Measurements from ENCODE around the gene FBXO40. TPM values are rescaled to one million over a fixed set of nuclear protein-coding genes. Genes with fewer than 3 reads are reported as not detected.
"Not testable (repeated sequence)": the region's sequence is repeated elsewhere in the genome, so short reads cannot be mapped to it uniquely, and the experiment has no call there.

Gene FBXO40
- total RNA-seq, 2 experiments from 2014 or later = not detected

DNA sequence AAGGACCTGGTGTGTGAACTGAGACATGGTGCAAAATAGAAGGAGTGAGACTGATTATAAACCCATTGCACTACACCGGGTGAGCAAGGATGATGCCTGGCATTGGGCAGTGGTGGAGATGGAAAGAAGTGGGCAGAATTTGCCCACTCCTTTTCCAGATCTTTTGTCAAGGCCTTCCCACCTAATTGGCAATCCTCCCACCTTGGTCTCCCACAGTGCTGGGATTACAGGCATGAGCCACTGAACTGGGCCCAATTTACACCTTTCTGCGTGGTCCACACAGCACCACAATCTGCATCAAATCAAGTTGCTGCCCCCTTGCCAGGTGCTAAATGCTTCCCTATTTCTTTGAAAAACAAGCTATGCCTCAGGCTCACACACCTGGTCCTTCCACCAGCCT lies 5.4 kb downstream of the FBXO40 start:
- H3K4me3 Mint-ChIP-seq = no peak overlapping the region
- H3K4me1 ChIP-seq (ENCODE audit: insufficient read depth, low read length) = no peaks in the 10 kb centered on the region
- H3K9me3 Mint-ChIP-seq = no peaks in the 10 kb centered on the region
- no peaks in the 10 kb centered on the region for H3K27me3 ChIP-seq (ENCODE audit: control insufficient read depth in 1 of 2, insufficient read depth in 2 of 2, low read length in 2 of 2)
- no peak overlapping the region for H3K4me3 ChIP-seq (ENCODE audit: low read length)
- H3K27ac Mint-ChIP-seq = no peak overlapping the region
- no peak for ATAC-seq (ENCODE audit: poor library complexity)
- H3K27me3 Mint-ChIP-seq = no peaks in the 10 kb centered on the region
- H3K9me3 ChIP-seq (ENCODE audit: control insufficient read depth in 1 of 2, insufficient read depth in 1 of 2, low read length in 2 of 2) = no peaks in the 10 kb centered on the region
- H3K27ac ChIP-seq (ENCODE audit: low read depth in 1 of 2, low read length in 2 of 2) = no peak overlapping the region
- DNase-seq = no peak
- TF ChIP-seq, protein P1, sequence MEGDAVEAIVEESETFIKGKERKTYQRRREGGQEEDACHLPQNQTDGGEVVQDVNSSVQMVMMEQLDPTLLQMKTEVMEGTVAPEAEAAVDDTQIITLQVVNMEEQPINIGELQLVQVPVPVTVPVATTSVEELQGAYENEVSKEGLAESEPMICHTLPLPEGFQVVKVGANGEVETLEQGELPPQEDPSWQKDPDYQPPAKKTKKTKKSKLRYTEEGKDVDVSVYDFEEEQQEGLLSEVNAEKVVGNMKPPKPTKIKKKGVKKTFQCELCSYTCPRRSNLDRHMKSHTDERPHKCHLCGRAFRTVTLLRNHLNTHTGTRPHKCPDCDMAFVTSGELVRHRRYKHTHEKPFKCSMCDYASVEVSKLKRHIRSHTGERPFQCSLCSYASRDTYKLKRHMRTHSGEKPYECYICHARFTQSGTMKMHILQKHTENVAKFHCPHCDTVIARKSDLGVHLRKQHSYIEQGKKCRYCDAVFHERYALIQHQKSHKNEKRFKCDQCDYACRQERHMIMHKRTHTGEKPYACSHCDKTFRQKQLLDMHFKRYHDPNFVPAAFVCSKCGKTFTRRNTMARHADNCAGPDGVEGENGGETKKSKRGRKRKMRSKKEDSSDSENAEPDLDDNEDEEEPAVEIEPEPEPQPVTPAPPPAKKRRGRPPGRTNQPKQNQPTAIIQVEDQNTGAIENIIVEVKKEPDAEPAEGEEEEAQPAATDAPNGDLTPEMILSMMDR (IDR thresholded peaks at IDR 0.05) = no peak
- H3K36me3 ChIP-seq (ENCODE audit: insufficient read depth, low read length) = no peaks in the 10 kb centered on the region
- intact Hi-C loops (cut with DNase I, micrococcal nuclease) = no loop called here
- ChIA-PET POLR2A (no interaction called here), CTCF (no interaction called here)
- H3K36me3 Mint-ChIP-seq (ENCODE audit: low read depth) = no peaks in the 10 kb centered on the region
- H3K4me1 Mint-ChIP-seq (ENCODE audit: low read depth) = no peaks in the 10 kb centered on the region

DNA sequence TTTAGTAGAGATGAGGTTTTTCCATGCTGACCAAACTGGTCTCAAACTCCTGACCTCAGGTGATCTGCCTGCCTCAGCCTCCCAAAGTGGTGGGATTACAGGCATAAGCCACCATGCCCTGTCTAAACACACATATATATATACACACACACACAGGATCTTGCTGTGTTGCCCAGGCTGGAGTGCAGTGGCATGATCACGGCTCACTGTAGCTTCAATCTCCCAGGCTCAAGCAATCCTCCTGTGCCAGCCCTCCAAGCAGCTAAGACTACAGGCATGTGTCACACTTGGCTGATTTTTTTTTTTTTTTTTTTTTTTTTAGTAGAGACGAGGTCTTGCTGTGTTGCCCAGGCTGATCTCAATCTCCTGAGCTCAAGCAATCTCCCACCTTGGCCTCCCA lies 6.7 kb downstream of the FBXO40 start:
- H3K4me1 Mint-ChIP-seq (ENCODE audit: low read depth); H3K27ac ChIP-seq (ENCODE audit: low read depth in 1 of 2, low read length in 2 of 2); H3K27me3 Mint-ChIP-seq; ATAC-seq (ENCODE audit: poor library complexity); H3K36me3 ChIP-seq (ENCODE audit: insufficient read depth, low read length); H3K4me3 Mint-ChIP-seq; DNase-seq; H3K9me3 ChIP-seq (ENCODE audit: control insufficient read depth in 1 of 2, insufficient read depth in 1 of 2, low read length in 2 of 2); H3K27ac Mint-ChIP-seq; H3K27me3 ChIP-seq (ENCODE audit: control insufficient read depth in 1 of 2, insufficient read depth in 2 of 2, low read length in 2 of 2); POLR2A ChIA-PET; H3K4me1 ChIP-seq (ENCODE audit: insufficient read depth, low read length); H3K36me3 Mint-ChIP-seq (ENCODE audit: low read depth); H3K9me3 Mint-ChIP-seq; intact Hi-C loops (cut with DNase I, micrococcal nuclease); H3K4me3 ChIP-seq (ENCODE audit: low read length): not testable (repeated sequence)
- CTCF ChIA-PET = interaction anchor here (0.7 kb wide), 1 partner anchor 46 kb away, joined by 4 read pairs; no protein-coding TSS in a partner anchor

- no peaks in the 10 kb centered on the region for H3K27me3 Mint-ChIP-seq
- H3K27ac Mint-ChIP-seq = no peak overlapping the region
- DNase-seq (no peak), ATAC-seq (ENCODE audit: poor library complexity) (no peak)
- H3K4me1 Mint-ChIP-seq (ENCODE audit: low read depth) = no peaks in the 10 kb centered on the region
- Histone ChIP-seq H3K4me1 (ENCODE audit: insufficient read depth, low read length) (no peaks in the 10 kb centered on the region), H3K4me3 (ENCODE audit: low read length) (no peak overlapping the region), H3K27ac (ENCODE audit: low read depth in 1 of 2, low read length in 2 of 2) (no peak overlapping the region), H3K27me3 (ENCODE audit: control insufficient read depth in 1 of 2, insufficient read depth in 2 of 2, low read length in 2 of 2) (no peaks in the 10 kb centered on the region), H3K36me3 (ENCODE audit: insufficient read depth, low read length) (no peaks in the 10 kb centered on the region), H3K9me3 (ENCODE audit: control insufficient read depth in 1 of 2, insufficient read depth in 1 of 2, low read length in 2 of 2) (no peaks in the 10 kb centered on the region)
- H3K4me3 Mint-ChIP-seq = no peak overlapping the region
- no peaks in the 10 kb centered on the region for H3K36me3 Mint-ChIP-seq (ENCODE audit: low read depth)
- H3K9me3 Mint-ChIP-seq = no peaks in the 10 kb centered on the region
- ChIA-PET CTCF (no interaction called here), POLR2A (no interaction called here)
- TF ChIP-seq, protein P1 (IDR thresholded peaks at IDR 0.05) = no peak
- intact Hi-C loops (cut with DNase I, micrococcal nuclease) = no loop called here
Observed at GRCh38 chr3:121601212-121601812, 8.1 kb downstream of the FBXO40 start.

- CTCF ChIA-PET = no interaction called here
- H3K27ac ChIP-seq (ENCODE audit: low read depth in 1 of 2, low read length in 2 of 2) = no peak overlapping the region
- no peaks in the 10 kb centered on the region for H3K27me3 ChIP-seq (ENCODE audit: control insufficient read depth in 1 of 2, insufficient read depth in 2 of 2, low read length in 2 of 2)
- H3K4me1 Mint-ChIP-seq (ENCODE audit: low read depth) = no peaks in the 10 kb centered on the region
- no peak for DNase-seq
- H3K9me3 Mint-ChIP-seq = no peaks in the 10 kb centered on the region
- H3K36me3 ChIP-seq (ENCODE audit: insufficient read depth, low read length) = no peaks in the 10 kb centered on the region
- no peak for ATAC-seq (ENCODE audit: poor library complexity)
- no peaks in the 10 kb centered on the region for H3K9me3 ChIP-seq (ENCODE audit: control insufficient read depth in 1 of 2, insufficient read depth in 1 of 2, low read length in 2 of 2)
- H3K27ac Mint-ChIP-seq = no peak overlapping the region
- TF ChIP-seq, protein P1 (IDR thresholded peaks at IDR 0.05) = no peak
- POLR2A ChIA-PET = no interaction called here
- H3K4me3 Mint-ChIP-seq = no peak overlapping the region
- no peaks in the 10 kb centered on the region for H3K4me1 ChIP-seq (ENCODE audit: insufficient read depth, low read length)
- H3K27me3 Mint-ChIP-seq = no peaks in the 10 kb centered on the region
- H3K4me3 ChIP-seq (ENCODE audit: low read length) = no peak overlapping the region
- intact Hi-C loops (cut with DNase I, micrococcal nuclease) = no loop called here
- H3K36me3 Mint-ChIP-seq (ENCODE audit: low read depth) = no peaks in the 10 kb centered on the region
Observed at GRCh38 chr3:121604759-121605158, 11.6 kb downstream of the FBXO40 start.
